ENCODE data around the gene CTDP1.

Gene CTDP1

GRCh38 chr18:79679552-79680099 is at the start of gene CTDP1:
TSS of gene CTDP1 (plus strand) at chr18:79679803. CDS start at chr18:79679948, 145 bp downstream.
- H3K4me3 ChIP-seq (ENCODE audit: low read length), result peak within 1 kb of the TSS; percentile 81
- no peak for TF ChIP-seq ZNF274 (IDR thresholded peaks at IDR 0.05; ENCODE audit: low read depth, low read length)

- no peak for TF ChIP-seq ZNF274 (IDR thresholded peaks at IDR 0.05; ENCODE audit: low read depth, low read length)
- H3K4me3 ChIP-seq (ENCODE audit: low read length), result no peak overlapping the region
These were observed 49.1 kb upstream of the CTDP1 start for GRCh38 chr18:79630281-79631095.

- TF ChIP-seq ZNF274 (IDR thresholded peaks at IDR 0.05; ENCODE audit: low read depth, low read length), result no peak
- H3K4me3 ChIP-seq (ENCODE audit: low read length), result no peak overlapping the region
These were observed 48.5 kb upstream of the CTDP1 start for GRCh38 chr18:79631096-79631507.

- TF ChIP-seq ZNF274 (IDR thresholded peaks at IDR 0.05; ENCODE audit: low read depth, low read length), result no peak
- no peak overlapping the region for H3K4me3 ChIP-seq (ENCODE audit: low read length)
These were observed 47.7 kb upstream of the CTDP1 start for GRCh38 chr18:79631761-79632446.

GRCh38 chr18:79632765-79633164 is 46.8 kb upstream of the CTDP1 start:
- no peak overlapping the region for H3K4me3 ChIP-seq (ENCODE audit: low read length)
- no peak for TF ChIP-seq ZNF274 (IDR thresholded peaks at IDR 0.05; ENCODE audit: low read depth, low read length)

GRCh38 chr18:79634186-79634585 is 45.4 kb upstream of the CTDP1 start:
- TF ChIP-seq ZNF274 (IDR thresholded peaks at IDR 0.05; ENCODE audit: low read depth, low read length), result no peak
- H3K4me3 ChIP-seq (ENCODE audit: low read length), result no peak overlapping the region

GRCh38 chr18:79634593-79635426 is 44.8 kb upstream of the CTDP1 start:
- H3K4me3 ChIP-seq (ENCODE audit: low read length), result no peak overlapping the region
- TF ChIP-seq ZNF274 (IDR thresholded peaks at IDR 0.05; ENCODE audit: low read depth, low read length), result no peak

- no peak overlapping the region for H3K4me3 ChIP-seq (ENCODE audit: low read length)
- TF ChIP-seq ZNF274 (IDR thresholded peaks at IDR 0.05; ENCODE audit: low read depth, low read length), result no peak
These were observed 44.2 kb upstream of the CTDP1 start for GRCh38 chr18:79635427-79635726.

- H3K4me3 ChIP-seq (ENCODE audit: low read length), result no peak overlapping the region
- TF ChIP-seq ZNF274 (IDR thresholded peaks at IDR 0.05; ENCODE audit: low read depth, low read length), result no peak
These were observed 42.3 kb upstream of the CTDP1 start for GRCh38 chr18:79637181-79637920.

- H3K4me3 ChIP-seq (ENCODE audit: low read length), result no peak overlapping the region
- TF ChIP-seq ZNF274 (IDR thresholded peaks at IDR 0.05; ENCODE audit: low read depth, low read length), result no peak
These were observed 41.4 kb upstream of the CTDP1 start for GRCh38 chr18:79637921-79638909.

- TF ChIP-seq ZNF274 (IDR thresholded peaks at IDR 0.05; ENCODE audit: low read depth, low read length), result no peak
- H3K4me3 ChIP-seq (ENCODE audit: low read length), result no peak overlapping the region
These were observed 40.4 kb upstream of the CTDP1 start for GRCh38 chr18:79639072-79639829.

Measured in GM08714 (cell line).